Activated CD8-positive, alpha-beta memory T cell treated with anti-CD3 and anti-CD28 coated beads, Interleukin-2, amount 10 ng/mL, durations not matched to agents 7 days and 5 days (primary cell): ENCODE measurements around the gene TEX36. TPM values are rescaled to one million over a fixed set of nuclear protein-coding genes. Genes with fewer than 3 reads are reported as not detected.
"Not testable (repeated sequence)": the region's sequence is repeated elsewhere in the genome, so short reads cannot be mapped to it uniquely, and the experiment has no call there.

Source experiments
- ATAC-seq: fragments of 150-1000 bp; cut with Tn5 transposase; one replicate; pipeline ENCODE4 v1.10.0; 2021; ENCODE audit warnings: moderate library complexity
- CTCF ChIA-PET: fragments of 350-600 bp; sonication (Branson Sonifier 250); formaldehyde crosslinking; loops from one replicate; lab custom pipeline; 2021; ENCODE audit warnings: antibody characterized with exemption; lab: Charles Lee
- DNase-seq: peaks from one replicate; pipeline ENCODE4 v3.0.0-alpha.2; 2020
- H3K27ac Mint-ChIP-seq: one replicate; pipeline ENCODE4 v1.8.0; 2021; ENCODE audit warnings: mild to moderate bottlenecking, mixed read lengths
- H3K27me3 Mint-ChIP-seq: one replicate; pipeline ENCODE4 v1.8.0; 2021; ENCODE audit warnings: mixed read lengths
- H3K36me3 Mint-ChIP-seq: one replicate; pipeline ENCODE4 v1.8.0; 2021; ENCODE audit warnings: mild to moderate bottlenecking, mixed read lengths
- H3K4me1 Mint-ChIP-seq: one replicate; pipeline ENCODE4 v1.8.0; 2021; ENCODE audit warnings: mixed read lengths
- H3K4me3 Mint-ChIP-seq: one replicate; pipeline ENCODE4 v1.8.0; 2021; ENCODE audit warnings: mild to moderate bottlenecking, moderate library complexity, mixed read lengths
- H3K9me3 Mint-ChIP-seq: one replicate; pipeline ENCODE4 v1.8.0; 2022; ENCODE audit warnings: low read depth, mixed read lengths
- total RNA-seq, 2 experiments: library from RNA; stranded (reverse); gene quantifications; one replicate each; pipeline ENCODE4 v1.2.3, GENCODE V29; 2021

Gene TEX36, protein sequence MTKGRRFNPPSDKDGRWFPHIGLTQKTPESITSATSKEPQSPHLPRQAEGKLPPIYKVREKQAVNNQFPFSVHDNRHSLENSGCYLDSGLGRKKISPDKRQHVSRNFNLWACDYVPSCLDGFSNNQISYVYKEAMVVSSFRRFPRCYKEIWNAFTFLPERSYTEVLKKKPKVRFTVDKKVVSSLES
- total RNA-seq, result not detected

DNA sequence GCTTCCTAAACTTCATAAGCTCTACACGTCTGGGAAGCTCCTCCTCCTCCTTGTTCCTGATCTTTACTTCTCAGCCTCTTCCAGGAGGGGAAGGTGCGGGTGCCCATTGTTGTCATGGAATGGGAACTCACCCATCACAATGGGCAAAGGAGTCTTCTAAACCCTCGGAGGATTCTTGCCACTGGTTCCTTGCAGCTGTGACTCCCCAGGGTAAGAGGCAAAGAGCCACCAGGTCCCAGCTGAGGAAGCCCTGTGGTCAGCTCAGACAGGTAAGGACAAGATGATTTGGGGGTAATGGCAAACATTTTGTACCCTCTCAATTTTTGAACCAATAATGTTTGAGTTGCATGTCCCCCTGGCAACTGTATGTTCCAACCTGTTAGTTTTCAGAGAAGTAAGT lies at the start of gene TEX36:
TEX36 (minus strand) TSS at position 101 of the 400 bp plus-strand sequence. CDS start 174 bp downstream, outside the sequence.
- ATAC-seq (no peak), DNase-seq (no peak)
- Mint-ChIP-seq H3K9me3 (peaks cover 5% of the 10 kb centered on the region), H3K27ac (no peak within 1 kb of the TSS), H3K4me1 (no peaks in the 10 kb centered on the region), H3K36me3 (no peaks in the 10 kb centered on the region), H3K27me3 (peaks cover 5% of the 10 kb centered on the region), H3K4me3 (no peak within 1 kb of the TSS)
- CTCF ChIA-PET, result no interaction called here

DNA sequence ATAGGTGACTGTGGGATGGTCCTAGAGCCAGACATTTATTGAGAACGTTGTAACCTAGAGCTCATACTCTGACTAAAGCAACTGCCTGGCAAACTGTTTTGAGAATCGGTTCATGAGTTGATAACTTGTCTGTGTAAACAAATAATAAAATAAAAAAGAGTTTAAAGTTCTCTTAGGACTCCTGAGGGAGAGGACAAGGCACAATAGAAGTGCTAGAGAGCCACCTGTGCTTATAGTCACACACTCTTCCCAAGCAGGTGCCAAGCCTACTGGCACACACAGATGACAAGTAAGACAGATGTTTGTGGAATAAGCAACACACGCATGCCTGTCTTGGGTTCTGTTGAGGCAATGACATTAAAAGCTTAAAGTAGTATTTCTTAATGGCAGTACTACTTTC lies 44.5 kb upstream of the TEX36 start:
- Mint-ChIP-seq H3K9me3 (no peaks in the 10 kb centered on the region), H3K27me3 (no peaks in the 10 kb centered on the region), H3K4me3 (no peak overlapping the region), H3K4me1 (peaks cover 5% of the 10 kb centered on the region), H3K36me3 (peaks cover 62% of the 10 kb centered on the region), H3K27ac (no peak overlapping the region)
- ATAC-seq (no peak), DNase-seq (no peak)
- CTCF ChIA-PET, result no interaction called here

DNA sequence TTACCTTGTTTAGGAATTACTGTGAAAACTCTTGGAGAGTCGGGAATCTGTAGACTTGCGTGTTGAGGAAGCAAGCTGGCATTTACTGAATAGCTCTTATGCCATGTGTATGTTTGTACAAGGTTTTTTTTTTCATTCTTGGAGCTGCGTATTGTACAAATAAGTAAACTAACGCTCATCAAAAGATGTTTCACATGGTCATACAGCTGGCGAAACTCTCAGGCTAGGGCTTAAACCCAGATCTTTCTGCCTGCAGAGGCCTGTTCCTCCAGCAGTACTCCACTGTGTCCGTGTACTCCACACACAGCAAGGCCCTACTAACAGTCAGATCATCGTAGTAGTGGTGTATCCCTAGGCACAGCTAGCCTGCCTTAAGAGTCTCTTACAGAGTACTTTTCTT lies 44.0 kb upstream of the TEX36 start:
- CTCF ChIA-PET, result no interaction called here
- no peak overlapping the region for H3K27ac Mint-ChIP-seq
- no peak overlapping the region for H3K4me3 Mint-ChIP-seq
- H3K4me1 Mint-ChIP-seq, result peaks cover 9% of the 10 kb centered on the region
- no peak for DNase-seq
- no peaks in the 10 kb centered on the region for H3K27me3 Mint-ChIP-seq
- no peak for ATAC-seq
- peaks cover 57% of the 10 kb centered on the region for H3K36me3 Mint-ChIP-seq
- H3K9me3 Mint-ChIP-seq, result no peaks in the 10 kb centered on the region

DNA sequence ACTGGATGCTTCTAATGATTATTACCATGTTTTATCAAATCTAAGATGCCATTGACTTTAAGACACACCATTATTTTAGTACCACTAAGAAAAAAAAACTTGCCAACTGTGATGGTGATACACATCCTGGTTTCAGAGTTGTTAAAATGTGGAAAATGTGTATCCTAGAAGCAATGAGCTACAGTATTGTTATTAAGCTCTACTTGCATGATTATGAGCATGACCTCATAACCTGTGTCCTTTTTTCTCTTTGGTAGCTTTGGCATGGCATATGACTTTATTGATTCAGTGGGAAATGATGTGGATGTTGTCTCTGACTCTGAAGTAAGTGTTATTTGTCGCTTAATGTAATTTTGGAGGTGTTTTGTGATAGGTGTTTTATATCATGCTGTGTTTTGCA lies 39.8 kb upstream of the TEX36 start:
- no peak overlapping the region for H3K4me3 Mint-ChIP-seq

DNA sequence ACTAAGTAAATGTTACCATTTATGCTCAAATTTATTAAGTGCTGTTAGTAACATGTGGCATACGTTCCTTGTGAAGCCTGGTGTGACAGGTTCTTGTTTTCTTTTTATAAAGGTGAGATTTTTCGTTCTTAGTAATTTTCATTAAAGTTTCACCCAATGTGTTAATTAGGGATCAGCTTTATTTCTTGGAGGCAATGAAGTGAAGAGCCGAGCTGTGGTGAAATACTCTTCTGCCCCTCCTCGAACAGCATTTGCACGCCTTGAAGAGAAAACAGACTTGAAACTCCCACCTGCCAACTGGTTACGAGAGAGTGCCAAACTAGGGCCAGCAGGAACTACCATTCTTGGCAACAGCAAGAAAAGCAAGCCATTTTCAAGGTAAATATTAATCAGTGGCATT lies 38.1 kb upstream of the TEX36 start:
- CTCF ChIA-PET, result interaction anchor here (0.7 kb wide), 1 partner anchor 31 kb away, joined by 3 read pairs; no protein-coding TSS in a partner anchor
- peaks cover 30% of the 10 kb centered on the region for H3K4me1 Mint-ChIP-seq
- peaks cover 29% of the 10 kb centered on the region for H3K36me3 Mint-ChIP-seq

More for the DNA sequence above, 39.8 kb upstream of the TEX36 start:
- H3K36me3 Mint-ChIP-seq, result peaks cover 41% of the 10 kb centered on the region
- DNase-seq, result no peak
- H3K27ac Mint-ChIP-seq, result no peak overlapping the region
- no peak for ATAC-seq
- H3K9me3 Mint-ChIP-seq, result no peaks in the 10 kb centered on the region
- no peaks in the 10 kb centered on the region for H3K27me3 Mint-ChIP-seq
- H3K4me1 Mint-ChIP-seq, result peaks cover 30% of the 10 kb centered on the region
- CTCF ChIA-PET, result no interaction called here

DNA sequence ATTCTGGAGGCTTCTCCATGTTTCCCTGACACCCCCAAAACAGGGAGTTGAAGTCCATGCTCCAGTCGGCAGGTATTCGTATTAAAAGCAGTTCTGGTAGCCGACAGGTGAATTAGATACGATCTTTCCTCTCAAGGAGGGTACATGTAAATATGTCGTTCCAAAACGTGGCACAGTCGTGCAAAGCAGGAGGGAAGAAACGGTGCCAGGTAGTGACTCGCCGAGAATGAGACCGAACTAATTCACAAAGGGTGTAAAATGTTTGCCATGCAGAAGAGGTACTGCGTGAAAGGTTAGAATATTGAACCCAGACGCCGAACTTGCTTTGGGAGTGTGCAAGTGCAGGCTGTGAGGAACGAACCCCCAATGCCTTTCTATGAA lies 37.0 kb upstream of the TEX36 start:
- H3K27me3 Mint-ChIP-seq, result no peaks in the 10 kb centered on the region
- peaks cover 24% of the 10 kb centered on the region for H3K36me3 Mint-ChIP-seq
- ATAC-seq (no peak), DNase-seq (no peak)
- H3K27ac Mint-ChIP-seq, result peak overlapping the region; percentile 99
- H3K4me3 Mint-ChIP-seq, result peak overlapping the region; percentile 99
- CTCF ChIA-PET, result interaction anchor here (0.7 kb wide), 1 partner anchor 10 kb away, joined by 3 read pairs; no protein-coding TSS in a partner anchor
- H3K9me3 Mint-ChIP-seq, result no peaks in the 10 kb centered on the region
- H3K4me1 Mint-ChIP-seq, result peaks cover 30% of the 10 kb centered on the region

More for the DNA sequence above, 38.1 kb upstream of the TEX36 start:
- ATAC-seq, result no peak
- H3K27ac Mint-ChIP-seq, result peak overlapping the region; percentile 43
- no peak for DNase-seq
- H3K9me3 Mint-ChIP-seq, result no peaks in the 10 kb centered on the region
- no peaks in the 10 kb centered on the region for H3K27me3 Mint-ChIP-seq
- peak overlapping the region; percentile 99 for H3K4me3 Mint-ChIP-seq

DNA sequence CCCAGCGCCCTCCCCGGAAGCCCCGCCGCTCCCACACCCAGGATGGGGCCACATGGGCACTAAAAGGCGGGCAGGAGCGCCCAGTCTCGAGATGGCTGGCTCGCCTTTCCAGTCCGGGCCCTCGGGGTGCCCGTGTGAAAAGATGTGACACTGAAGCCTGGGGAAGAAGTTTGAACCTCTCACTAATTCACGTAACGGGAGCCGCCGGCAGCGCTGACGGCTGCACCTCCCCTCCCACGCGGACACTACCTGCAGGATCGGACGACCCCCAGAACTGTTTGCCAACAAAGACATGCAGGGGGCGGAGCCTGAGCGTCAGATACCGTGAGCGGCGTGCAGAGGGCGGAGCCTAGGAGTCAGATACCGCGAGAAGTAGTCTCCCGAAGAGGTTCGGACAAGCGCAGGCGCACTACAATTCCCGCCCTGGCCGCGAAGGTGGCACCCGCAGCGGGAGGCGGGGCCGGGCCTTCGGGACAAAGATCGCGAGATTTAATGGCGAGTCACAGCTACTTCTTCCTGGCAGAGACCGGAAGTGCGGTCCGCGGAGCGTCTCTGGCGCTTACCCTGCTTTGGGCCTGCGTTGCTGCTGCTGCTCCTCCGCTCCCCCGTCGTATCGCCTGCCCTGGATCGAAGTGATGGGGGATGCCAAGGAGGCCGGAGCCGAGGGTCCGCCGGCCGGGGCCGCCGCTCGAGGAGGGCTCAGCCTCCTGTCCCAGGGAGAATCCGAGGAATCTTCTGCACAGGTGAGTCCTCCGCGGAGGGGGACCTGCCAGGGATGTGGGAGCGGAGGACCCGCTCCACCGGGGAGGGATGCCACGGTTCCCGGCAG lies 36.4 kb upstream of the TEX36 start, which contains the start of gene EDRF1:
EDRF1 (plus strand) TSS at position 537 of the 829 bp plus-strand sequence; CDS start at position 636, 99 bp downstream.
- Mint-ChIP-seq H3K27ac (peak within 1 kb of the TSS; percentile 99), H3K4me1 (peaks cover 30% of the 10 kb centered on the region), H3K9me3 (no peaks in the 10 kb centered on the region), H3K36me3 (peaks cover 22% of the 10 kb centered on the region), H3K4me3 (peak within 1 kb of the TSS; percentile 99), H3K27me3 (no peaks in the 10 kb centered on the region)
- CTCF ChIA-PET, result interaction anchor here (0.7 kb wide), 1 partner anchor 11 kb away, joined by 3 read pairs; no protein-coding TSS in a partner anchor
- DNase-seq, result peak; percentile 99
- peak; percentile 95 for ATAC-seq

DNA sequence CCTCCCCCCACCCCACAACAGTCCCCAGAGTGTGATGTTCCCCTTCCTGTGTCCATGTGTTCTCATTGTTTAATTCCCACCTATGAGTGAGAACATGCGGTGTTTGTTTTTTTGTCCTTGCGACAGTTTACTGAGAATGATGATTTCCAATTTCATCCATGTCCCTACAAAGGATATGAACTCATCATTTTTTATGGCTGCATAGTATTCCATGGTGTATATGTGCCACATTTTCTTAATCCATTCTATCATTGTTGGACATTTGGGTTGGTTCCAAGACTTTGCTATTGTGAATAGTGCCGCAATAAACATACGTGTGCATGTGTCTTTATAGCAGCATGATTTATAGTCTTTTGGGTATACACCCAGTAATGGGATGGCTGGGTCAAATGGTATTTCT lies 31.8 kb upstream of the TEX36 start:
- H3K27ac Mint-ChIP-seq, H3K36me3 Mint-ChIP-seq, DNase-seq, CTCF ChIA-PET, H3K9me3 Mint-ChIP-seq, ATAC-seq, H3K4me3 Mint-ChIP-seq, H3K4me1 Mint-ChIP-seq: not testable (repeated sequence)
- H3K27me3 Mint-ChIP-seq, result peaks cover 16% of the 10 kb centered on the region

DNA sequence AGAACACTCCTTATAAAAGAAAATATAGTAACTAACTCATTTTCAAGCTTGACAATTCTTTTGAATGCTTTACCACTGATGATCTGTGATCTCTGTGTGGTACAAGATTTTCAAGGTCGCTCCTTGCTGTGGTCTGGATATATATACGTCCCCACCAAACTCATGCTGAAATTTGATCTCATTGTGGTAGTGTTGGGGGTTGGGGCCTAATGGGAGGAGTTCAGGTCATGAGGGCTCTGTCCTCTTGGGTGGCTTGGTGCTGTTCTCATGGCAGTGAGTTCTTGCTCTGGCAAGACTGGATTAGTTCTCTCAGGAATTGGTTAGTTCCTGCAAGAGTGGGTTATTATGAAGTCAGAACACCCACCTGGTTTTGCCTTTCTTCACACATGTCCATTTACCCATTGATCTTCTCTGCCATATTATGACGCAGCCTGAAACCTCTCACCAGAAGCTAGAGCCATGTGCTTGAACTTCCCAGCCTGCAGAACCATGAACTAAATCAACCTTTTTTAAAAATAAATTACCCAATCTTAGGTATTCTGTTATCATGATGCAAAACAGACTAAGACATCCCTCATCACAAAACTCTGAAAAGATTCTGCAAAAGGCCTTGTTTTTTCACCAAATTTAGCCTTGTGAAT lies 28.3 kb upstream of the TEX36 start:
- no peaks in the 10 kb centered on the region for H3K9me3 Mint-ChIP-seq
- DNase-seq (no peak), ATAC-seq (no peak)
- peaks cover 2% of the 10 kb centered on the region for H3K36me3 Mint-ChIP-seq
- CTCF ChIA-PET, result no interaction called here
- no peak overlapping the region for H3K4me3 Mint-ChIP-seq
- no peaks in the 10 kb centered on the region for H3K4me1 Mint-ChIP-seq
- no peak overlapping the region for H3K27ac Mint-ChIP-seq
- peaks cover 27% of the 10 kb centered on the region for H3K27me3 Mint-ChIP-seq

DNA sequence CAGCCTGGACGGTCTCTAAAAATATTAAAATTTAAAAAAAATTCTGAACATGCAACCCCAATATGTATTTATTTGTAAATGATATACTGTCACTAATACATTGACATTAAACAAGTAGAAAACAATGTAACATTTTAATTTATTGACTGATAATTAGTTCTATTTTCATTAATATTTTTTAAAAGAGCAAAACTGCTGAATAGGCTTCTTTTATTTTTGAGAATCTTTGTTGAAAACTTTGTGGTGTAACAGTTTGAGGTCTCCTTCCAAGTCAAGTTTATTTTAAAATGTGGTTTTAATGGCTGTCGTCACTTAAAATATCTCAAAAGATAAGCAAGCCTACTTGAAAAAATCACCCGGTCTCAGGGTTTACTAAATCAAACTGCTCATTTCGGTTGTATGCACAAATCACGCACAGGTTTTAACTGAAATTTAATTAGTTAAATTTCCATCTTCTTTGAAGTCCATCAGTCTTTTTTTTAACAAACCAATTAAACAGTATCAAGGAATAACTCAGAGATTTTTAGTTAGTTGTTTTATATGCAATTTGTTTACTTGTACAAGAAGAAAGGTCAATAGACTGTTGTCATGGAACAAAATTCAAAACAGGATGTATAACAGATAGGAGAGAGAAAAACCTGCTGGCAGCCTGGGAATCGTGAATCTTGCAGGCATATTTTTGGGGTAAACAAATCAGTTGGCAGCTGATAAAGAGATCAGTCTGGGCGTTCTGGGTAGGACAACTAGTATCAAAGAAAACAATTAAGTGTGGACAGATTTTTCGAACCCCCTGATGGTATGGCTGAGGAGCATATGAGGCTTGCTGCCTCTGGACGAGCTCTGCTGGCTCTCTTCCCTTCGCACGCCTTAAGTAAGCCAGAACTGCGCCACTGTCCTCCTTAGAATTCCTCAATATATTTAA lies 26.9 kb upstream of the TEX36 start:
- CTCF ChIA-PET, result no interaction called here
- no peak for DNase-seq
- Mint-ChIP-seq H3K36me3 (no peaks in the 10 kb centered on the region), H3K27ac (no peak overlapping the region), H3K4me3 (no peak overlapping the region), H3K27me3 (peaks cover 27% of the 10 kb centered on the region), H3K4me1 (no peaks in the 10 kb centered on the region), H3K9me3 (no peaks in the 10 kb centered on the region)
- no peak for ATAC-seq

DNA sequence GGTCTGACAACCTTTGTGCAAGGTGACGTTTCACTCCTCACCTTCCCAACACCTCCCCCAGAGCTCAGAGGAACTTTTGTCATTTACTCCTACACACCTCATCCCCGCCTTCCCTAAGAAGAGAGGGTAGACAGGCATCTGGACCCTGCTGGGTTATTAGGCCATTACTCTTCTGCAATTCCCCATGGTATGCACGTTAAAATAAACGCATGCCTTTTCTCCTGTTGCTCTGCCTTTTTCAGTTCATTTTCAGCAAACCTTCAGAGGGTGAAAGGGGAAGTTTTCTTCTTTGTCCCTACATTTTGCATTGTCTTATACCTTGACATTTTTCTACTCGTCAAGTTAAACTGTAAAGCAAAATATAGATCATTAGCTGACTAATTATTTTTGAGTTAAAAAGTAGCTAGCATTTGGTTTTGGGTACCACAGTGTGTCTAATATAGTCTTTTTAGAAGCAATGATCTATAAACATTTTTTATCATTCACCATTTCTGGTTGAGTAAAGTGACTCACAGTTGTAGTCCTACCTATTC lies 26.1 kb upstream of the TEX36 start:
- ATAC-seq, result no peak
- no peak for DNase-seq
- H3K4me3 Mint-ChIP-seq, result no peak overlapping the region
- H3K27me3 Mint-ChIP-seq, result peaks cover 27% of the 10 kb centered on the region
- H3K4me1 Mint-ChIP-seq, result no peaks in the 10 kb centered on the region
- H3K27ac Mint-ChIP-seq, result no peak overlapping the region
- CTCF ChIA-PET, result no interaction called here
- no peaks in the 10 kb centered on the region for H3K9me3 Mint-ChIP-seq
- no peaks in the 10 kb centered on the region for H3K36me3 Mint-ChIP-seq

DNA sequence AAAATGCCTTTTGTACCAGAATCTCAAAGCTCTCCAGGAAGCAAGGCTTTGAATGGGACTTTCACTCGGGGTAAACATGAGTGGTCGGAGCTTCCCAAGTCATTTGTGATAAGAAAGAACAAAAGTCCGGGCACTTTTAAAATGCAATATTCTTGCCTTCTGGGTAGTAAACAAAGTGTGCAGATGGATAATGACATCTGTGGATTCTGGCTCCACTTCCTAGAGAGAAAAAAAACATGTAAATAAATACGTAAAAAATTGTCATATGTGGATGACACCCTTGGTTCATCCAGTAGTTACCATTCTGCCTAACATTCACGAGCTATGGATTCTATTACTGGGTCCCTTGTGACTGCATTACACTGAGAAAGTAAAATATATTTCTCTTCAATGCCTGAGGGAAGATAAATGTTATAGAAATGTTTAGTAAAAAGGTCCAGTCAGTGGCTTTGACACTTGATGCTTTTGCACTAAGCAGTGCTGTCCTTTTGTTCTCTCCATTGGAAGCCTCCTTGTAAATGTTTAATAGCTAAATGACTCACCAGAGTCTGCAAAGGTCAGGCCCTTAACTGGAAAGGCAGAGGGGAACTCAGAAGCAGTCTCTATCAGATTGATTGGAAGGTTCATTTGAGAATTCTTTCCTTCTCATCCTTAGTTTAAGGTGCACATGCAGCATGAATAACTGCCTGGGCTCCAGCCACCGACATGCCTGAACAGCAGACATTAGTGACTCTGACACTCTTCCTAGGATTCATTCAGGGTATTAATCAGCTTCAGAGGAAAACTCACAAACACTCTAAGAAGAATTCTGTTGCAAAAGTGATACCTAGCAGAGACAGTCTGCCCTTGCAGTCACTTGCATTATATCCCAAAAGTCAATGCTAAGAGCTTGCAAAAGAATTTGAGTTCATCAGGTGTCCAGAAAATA lies 24.8 kb upstream of the TEX36 start:
- ATAC-seq (no peak), DNase-seq (no peak)
- CTCF ChIA-PET, result no interaction called here
- Mint-ChIP-seq H3K27me3 (peaks cover 21% of the 10 kb centered on the region), H3K36me3 (no peaks in the 10 kb centered on the region), H3K4me3 (no peak overlapping the region), H3K4me1 (no peaks in the 10 kb centered on the region), H3K9me3 (no peaks in the 10 kb centered on the region), H3K27ac (no peak overlapping the region)
